ENCODE measurements around the gene PLEKHO2. TPM values are rescaled to one million over a fixed set of nuclear protein-coding genes. Genes with fewer than 3 reads are reported as not detected.

The PLEKHO2 gene
- total RNA-seq, 1 experiment from 2014 or later: 8.1 TPM

GRCh38 chr15:64892847-64893403 lies 51.2 kb downstream of the PLEKHO2 start:
- no peak for DNase-seq (ENCODE audit: low spot score)

- peak; percentile 85 for DNase-seq (ENCODE audit: low spot score)
Observed at GRCh38 chr15:64893481-64894394, 52.0 kb downstream of the PLEKHO2 start.

GRCh38 chr15:64894395-64895056 lies 52.8 kb downstream of the PLEKHO2 start:
- no peak for DNase-seq (ENCODE audit: low spot score)

GRCh38 chr15:64895285-64896065 lies 53.8 kb downstream of the PLEKHO2 start:
- peak; percentile 22 for DNase-seq (ENCODE audit: low spot score)

GRCh38 chr15:64896371-64897069 lies 54.8 kb downstream of the PLEKHO2 start:
- DNase-seq (ENCODE audit: low spot score): no peak

GRCh38 chr15:64897345-64897985 lies 55.8 kb downstream of the PLEKHO2 start:
- DNase-seq (ENCODE audit: low spot score): peak; percentile 46

- DNase-seq (ENCODE audit: low spot score): no peak
Observed at GRCh38 chr15:64898406-64898805, 56.7 kb downstream of the PLEKHO2 start.

- no peak for DNase-seq (ENCODE audit: low spot score)
Observed at GRCh38 chr15:64901141-64901540, 59.4 kb downstream of the PLEKHO2 start.

- no peak for DNase-seq (ENCODE audit: low spot score)
Observed at GRCh38 chr15:64901914-64902313, 60.2 kb downstream of the PLEKHO2 start.

GRCh38 chr15:64902863-64903262 lies 61.1 kb downstream of the PLEKHO2 start:
- DNase-seq (ENCODE audit: low spot score): no peak

GRCh38 chr15:64903326-64903950 lies 61.7 kb downstream of the PLEKHO2 start:
- no peak for DNase-seq (ENCODE audit: low spot score)

GRCh38 chr15:64904189-64904588 lies 62.5 kb downstream of the PLEKHO2 start:
- DNase-seq (ENCODE audit: low spot score): no peak

- DNase-seq (ENCODE audit: low spot score): peak; percentile 59
Observed at GRCh38 chr15:64905119-64905831, 63.6 kb downstream of the PLEKHO2 start.

GRCh38 chr15:64905941-64906340 lies 64.2 kb downstream of the PLEKHO2 start:
- no peak for DNase-seq (ENCODE audit: low spot score)

- no peak for DNase-seq (ENCODE audit: low spot score)
Observed at GRCh38 chr15:64906402-64906801, 64.7 kb downstream of the PLEKHO2 start.

- DNase-seq (ENCODE audit: low spot score): no peak
Observed at GRCh38 chr15:64907991-64908390, 66.3 kb downstream of the PLEKHO2 start.

GRCh38 chr15:64909546-64909945 lies 67.8 kb downstream of the PLEKHO2 start:
- DNase-seq (ENCODE audit: low spot score): no peak

GRCh38 chr15:64911311-64912186 lies 69.8 kb downstream of the PLEKHO2 start, which contains the start of gene ANKDD1A:
Gene ANKDD1A (plus strand): TSS chr15:64911902. CDS start chr15:64911931, 29 bp downstream.
- no peak for DNase-seq (ENCODE audit: low spot score)
